ENCODE data around the gene TMED6. TPM values are rescaled to one million over a fixed set of nuclear protein-coding genes. Genes with fewer than 3 reads are reported as not detected.

Gene TMED6
- 0.36 TPM in 1 of 2 replicates, not detected in the other for total RNA-seq (ENCODE audit: low replicate concordance)

DNA sequence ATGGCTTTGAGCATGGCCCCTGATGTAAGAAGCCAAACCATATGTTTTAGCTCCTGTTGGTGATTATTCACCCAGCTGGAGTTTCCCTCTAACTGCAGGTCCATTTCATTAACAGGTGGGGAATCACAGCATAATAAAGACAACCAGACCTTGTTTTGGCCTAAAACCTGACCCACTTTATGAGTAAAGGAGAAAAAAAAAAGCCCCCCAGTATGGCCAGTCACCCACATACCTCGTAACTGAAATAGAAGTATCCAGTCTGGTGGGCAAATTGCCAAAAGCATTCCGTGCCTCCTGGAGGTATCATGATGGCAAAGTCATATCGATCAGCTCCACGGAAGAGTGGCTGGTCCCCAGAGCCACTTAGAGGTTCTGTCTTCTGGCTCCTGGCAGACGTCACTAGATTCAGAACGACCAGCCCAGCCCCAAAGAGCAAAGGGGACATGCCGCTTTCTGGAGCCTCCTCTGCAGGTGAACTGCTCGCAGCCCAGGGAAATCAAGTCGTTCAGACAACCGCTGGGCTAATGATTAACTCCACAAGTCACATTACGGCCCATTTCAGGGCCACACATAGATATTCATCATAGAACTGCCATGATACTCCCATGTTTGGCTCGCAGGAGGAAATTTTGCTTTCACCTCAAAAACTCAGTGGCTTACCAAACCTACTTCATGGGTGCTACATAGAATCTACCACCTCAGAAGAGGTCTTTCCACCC is at the start of gene TMED6:
TSS of gene TMED6 (minus strand) at position 478 of the 719 bp plus-strand sequence. CDS start at position 445, 33 bp downstream.
- H3K4me3 ChIP-seq (ENCODE audit: low read depth, low read length) = no peak within 1 kb of the TSS
- TF ChIP-seq, protein P1, sequence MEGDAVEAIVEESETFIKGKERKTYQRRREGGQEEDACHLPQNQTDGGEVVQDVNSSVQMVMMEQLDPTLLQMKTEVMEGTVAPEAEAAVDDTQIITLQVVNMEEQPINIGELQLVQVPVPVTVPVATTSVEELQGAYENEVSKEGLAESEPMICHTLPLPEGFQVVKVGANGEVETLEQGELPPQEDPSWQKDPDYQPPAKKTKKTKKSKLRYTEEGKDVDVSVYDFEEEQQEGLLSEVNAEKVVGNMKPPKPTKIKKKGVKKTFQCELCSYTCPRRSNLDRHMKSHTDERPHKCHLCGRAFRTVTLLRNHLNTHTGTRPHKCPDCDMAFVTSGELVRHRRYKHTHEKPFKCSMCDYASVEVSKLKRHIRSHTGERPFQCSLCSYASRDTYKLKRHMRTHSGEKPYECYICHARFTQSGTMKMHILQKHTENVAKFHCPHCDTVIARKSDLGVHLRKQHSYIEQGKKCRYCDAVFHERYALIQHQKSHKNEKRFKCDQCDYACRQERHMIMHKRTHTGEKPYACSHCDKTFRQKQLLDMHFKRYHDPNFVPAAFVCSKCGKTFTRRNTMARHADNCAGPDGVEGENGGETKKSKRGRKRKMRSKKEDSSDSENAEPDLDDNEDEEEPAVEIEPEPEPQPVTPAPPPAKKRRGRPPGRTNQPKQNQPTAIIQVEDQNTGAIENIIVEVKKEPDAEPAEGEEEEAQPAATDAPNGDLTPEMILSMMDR (IDR thresholded peaks at IDR 0.05; ENCODE audit: insufficient read depth, low read length) = no peak

DNA sequence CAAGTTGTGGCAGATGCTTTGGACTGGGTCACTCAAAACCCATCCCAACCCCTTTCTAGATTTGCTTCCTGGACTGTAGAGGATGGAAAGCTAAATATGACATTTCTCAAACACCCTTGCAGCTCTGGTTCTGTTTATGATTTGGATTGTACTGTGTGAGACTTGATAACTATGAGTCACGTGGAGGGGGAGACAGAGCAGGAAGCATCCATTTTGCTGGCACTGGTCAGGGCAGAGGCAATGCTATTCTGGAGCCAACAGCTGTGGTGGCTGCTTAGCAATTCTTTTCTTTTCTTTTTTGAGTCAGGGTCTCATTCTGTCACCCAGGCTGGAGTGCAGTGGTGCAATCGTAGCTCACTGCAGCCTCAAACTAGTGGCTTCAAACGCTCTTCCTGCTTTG is 47.8 kb upstream of the TMED6 start:
- DNase-seq (ENCODE audit: low read depth) = peak; percentile 41
- H3K4me3 ChIP-seq (ENCODE audit: low read depth, low read length) = no peak overlapping the region
- TF ChIP-seq, protein P1 (IDR thresholded peaks at IDR 0.05; ENCODE audit: insufficient read depth, low read length) = no peak

More for the DNA sequence above, at the start of gene TMED6:
- DNase-seq (ENCODE audit: low read depth) = no peak

DNA sequence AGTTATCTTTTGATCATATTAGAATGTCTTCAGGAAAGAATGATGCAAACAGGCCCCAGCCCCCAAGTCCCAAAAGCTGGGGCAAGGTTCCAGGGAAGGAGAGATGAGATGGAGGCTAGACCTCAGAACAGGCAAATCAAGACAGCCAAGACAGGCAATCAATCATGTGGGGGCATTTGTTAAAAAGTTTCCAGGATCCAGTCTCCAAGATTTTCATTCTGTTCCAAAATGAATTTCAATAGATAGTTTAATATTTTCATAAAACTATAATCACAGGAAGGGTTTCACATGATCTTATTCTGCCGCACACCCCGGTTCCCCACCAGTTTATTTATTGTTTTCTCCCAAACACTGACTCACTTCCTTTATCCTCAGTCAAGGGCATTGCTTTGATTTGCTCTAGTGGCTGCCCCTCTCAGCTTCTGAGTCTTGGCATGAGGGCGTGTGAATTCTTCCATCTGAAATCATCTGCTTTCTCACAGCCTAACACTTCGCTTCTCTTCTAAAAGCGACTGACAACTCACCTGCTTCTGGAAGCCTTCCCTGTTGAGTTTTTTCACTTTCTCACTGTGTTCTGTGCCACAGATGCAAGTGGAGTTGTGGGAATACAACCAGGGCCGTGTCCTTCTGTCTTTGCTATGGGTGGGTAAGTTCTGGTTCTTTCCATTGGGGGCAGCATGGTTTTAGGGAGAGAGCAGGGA is 46.4 kb upstream of the TMED6 start:
- TF ChIP-seq, protein P1 (IDR thresholded peaks at IDR 0.05; ENCODE audit: insufficient read depth, low read length) = peak; percentile 75
- no peak overlapping the region for H3K4me3 ChIP-seq (ENCODE audit: low read depth, low read length)
- peak; percentile 73 for DNase-seq (ENCODE audit: low read depth)

DNA sequence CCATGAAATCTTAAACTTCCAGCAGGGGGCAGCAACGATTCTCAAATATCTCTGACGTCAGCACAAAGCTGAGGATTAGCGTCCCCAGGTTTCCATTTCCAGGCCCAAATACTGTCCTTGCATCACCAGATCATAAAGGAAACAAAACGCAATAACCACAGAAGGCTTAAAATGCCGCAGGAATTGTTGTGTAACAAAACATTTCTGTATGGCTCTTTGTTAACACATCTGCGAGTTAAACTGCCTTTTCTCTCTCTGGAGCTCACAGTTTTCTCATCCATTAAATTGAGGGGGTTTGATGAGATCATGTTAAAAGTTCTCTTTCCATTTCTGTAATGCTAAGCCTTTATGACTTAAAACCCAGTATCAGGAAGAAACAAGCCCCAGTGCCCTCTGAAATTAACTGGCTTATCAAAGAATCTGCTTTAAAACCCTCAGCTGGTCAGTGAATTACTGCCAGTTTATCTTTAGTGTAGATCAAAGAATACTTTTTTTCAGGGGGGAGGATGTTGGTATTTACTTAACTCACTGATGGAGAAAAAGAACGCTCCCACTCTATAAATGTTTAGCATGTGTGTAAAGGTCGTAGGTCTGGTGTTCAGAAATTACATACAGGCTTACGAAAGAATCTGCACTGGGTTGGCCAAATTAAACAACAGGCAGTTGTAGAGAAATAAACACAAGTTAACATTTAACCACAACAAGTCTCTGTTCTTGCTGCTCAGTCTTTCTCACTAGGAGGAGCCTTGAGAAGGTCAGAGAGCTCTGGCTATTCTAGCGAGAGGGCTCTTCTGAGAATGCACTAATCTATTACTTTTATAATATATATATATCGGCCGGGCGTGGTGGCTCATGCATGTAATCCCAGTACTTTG is 44.8 kb upstream of the TMED6 start:
- DNase-seq (ENCODE audit: low read depth) = peak; percentile 97
- TF ChIP-seq, protein P1 (IDR thresholded peaks at IDR 0.05; ENCODE audit: insufficient read depth, low read length) = peak; percentile 51

DNA sequence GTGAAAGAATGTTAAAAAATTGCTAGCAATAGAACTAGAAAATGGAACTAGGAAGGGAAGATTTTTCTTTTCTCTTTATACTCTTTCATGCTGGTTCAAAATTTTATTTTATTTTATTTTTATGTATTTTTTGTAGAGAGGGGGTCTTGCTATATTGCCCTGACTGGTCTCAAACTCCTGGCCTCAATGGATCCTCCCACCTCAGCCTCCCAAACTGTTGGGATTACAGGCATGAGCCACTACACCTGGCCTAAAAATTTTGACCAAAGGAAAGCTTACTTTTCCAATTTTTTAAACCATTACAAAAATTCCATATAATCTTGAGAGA is 44.2 kb upstream of the TMED6 start:
- DNase-seq (ENCODE audit: low read depth) = no peak
- TF ChIP-seq, protein P1 (IDR thresholded peaks at IDR 0.05; ENCODE audit: insufficient read depth, low read length) = no peak
- H3K4me3 ChIP-seq (ENCODE audit: low read depth, low read length) = no peak overlapping the region

More for the DNA sequence above, 44.8 kb upstream of the TMED6 start:
- H3K4me3 ChIP-seq (ENCODE audit: low read depth, low read length) = no peak overlapping the region
